Coronary artery (tissue), 2 donors: ENCODE measurements around the gene PQBP1.
A peak's percentile ranks its signal among the peaks of the same experiment; 100 is the strongest.

ENCODE experiments used
- DNase-seq: peaks from one replicate; pipeline ENCODE4 v3.0.0-alpha.2; 2017; ENCODE audit warnings: low spot score
- H3K27ac ChIP-seq, 2 donors: fragments of 200-600 bp; sonication (generic); one replicate each; pipeline ENCODE4 v1.5.1; 2016 to 2019
- H3K4me3 ChIP-seq: fragments of 200-600 bp; sonication (generic); 2 replicates; pipeline ENCODE4 v1.5.1; 2016; ENCODE audit warnings: mild to moderate bottlenecking, moderate library complexity
- CTCF ChIP-seq: fragments of 200-600 bp; sonication (generic); IDR thresholded peaks from one replicate; pipeline ENCODE4 v1.5.1; 2019; ENCODE audit warnings: antibody characterized with exemption

Gene PQBP1

GRCh38 chrX:48938721-48939425 is 41.1 kb downstream of the PQBP1 start:
- DNase-seq = no peak
- H3K27ac ChIP-seq = no peak overlapping the region
- H3K4me3 ChIP-seq = no peak overlapping the region
- TF ChIP-seq CTCF = no peak

DNA sequence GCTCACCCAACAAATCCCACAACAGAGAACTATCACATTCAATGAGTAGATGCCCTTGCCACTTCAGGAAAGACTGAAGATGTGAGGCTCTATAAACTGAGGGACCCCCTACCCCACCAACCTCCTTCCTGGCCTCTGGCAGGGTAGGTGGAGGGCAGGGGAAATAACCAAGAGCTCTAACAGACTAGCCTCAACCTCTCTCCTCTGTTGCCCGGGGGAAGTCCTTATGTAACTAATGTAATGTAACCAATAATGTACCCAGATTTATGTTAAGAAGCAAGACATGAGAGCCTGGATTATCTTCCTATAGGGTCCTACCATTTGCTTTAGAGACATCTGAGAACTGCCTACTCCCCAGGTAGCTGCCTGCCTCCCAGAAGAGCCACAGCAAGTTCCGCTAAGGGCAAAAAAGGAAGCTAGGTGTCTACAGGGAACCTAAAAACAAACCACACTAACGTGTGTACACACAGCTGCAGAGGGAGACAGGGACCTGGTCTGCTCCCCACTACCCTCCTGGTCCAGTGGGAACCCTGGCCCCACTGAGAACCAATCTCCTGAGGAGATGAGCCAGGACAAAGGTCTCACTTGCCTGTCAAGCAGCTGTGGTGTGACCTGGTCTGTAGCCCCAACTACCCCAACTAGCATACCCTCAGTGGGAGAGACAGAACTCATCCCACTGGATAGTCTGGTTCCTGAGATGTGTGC is 41.9 kb downstream of the PQBP1 start:
- no peak overlapping the region for H3K27ac ChIP-seq
- no peak for DNase-seq
- TF ChIP-seq CTCF = no peak
- no peak overlapping the region for H3K4me3 ChIP-seq

GRCh38 chrX:48940404-48940955 is 42.8 kb downstream of the PQBP1 start:
- no peak for TF ChIP-seq CTCF
- Histone ChIP-seq H3K27ac (no peak overlapping the region), H3K4me3 (no peak overlapping the region)

GRCh38 chrX:48942895-48943294 is 45.2 kb downstream of the PQBP1 start:
- H3K27ac ChIP-seq = no peak overlapping the region
- no peak overlapping the region for H3K4me3 ChIP-seq
- no peak for TF ChIP-seq CTCF
- DNase-seq = no peak

More at GRCh38 chrX:48940404-48940955, 42.8 kb downstream of the PQBP1 start:
- DNase-seq = no peak

DNA sequence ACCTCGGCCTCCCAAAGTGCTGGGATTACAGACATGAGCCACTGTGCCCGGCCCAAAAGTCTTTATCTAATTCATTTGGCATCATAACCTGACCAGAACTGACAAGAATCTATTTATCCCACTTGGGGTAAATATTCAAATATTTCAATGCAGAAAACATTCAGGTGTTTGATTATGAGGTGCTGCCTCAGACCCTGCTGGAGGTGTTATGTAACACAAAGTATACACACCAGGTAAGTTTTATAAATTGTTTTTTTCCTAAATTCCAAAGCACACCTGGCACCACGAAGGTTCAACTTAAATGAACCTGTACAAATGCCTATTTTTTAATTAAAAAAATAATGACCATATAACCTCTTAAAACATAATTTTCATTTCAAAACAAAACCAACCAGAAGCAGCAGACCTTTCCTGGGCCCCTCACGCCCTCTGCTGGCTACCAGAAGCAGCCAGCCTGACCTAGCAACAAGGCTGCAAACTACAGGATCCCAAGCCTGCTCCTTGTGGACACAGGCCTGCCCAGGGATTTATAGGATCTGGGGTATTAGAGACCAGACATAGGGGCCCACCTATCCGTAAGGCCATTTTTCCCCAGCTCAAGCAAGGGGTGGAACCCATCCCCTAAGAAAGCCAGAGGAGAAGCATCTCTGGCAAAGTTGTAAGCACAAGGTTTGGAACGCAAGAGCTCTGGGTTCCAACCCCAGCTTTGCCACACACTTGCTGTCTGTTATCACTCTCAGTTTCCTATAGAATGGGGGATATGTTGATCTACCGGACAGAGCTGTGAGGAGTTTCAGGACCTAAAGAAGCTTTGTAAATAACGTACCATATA is 48.0 kb downstream of the PQBP1 start:
- peak; percentile 28 for TF ChIP-seq CTCF
- Histone ChIP-seq H3K27ac (no peak overlapping the region), H3K4me3 (no peak overlapping the region)
- no peak for DNase-seq

DNA sequence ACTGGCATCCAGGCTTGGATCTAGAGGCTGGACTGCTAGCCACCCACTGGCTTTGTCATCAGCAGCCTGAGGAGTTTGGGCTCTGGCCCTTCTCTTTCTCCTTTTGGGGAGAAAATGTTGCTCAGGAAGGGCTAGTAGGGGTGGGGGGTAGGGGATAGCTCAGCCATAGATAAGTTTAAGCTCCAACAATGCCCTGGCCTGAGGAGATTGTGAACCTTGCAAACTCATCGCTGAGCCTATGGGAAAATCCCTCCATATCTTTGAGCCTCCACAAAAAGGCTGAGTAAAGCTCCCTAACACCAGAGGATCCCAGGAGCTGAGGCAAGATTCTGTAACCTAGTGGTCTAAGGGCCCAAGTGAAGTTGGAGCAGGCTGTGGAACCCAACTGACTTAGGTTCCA is 50.9 kb downstream of the PQBP1 start:
- H3K27ac ChIP-seq = no peak overlapping the region
- H3K4me3 ChIP-seq = no peak overlapping the region
- no peak for TF ChIP-seq CTCF
- DNase-seq = no peak
